Anterior cingulate cortex (tissue), 58 donors: ENCODE data around the gene GRB10.

ENCODE experiments used
- DNase-seq, 58 donors: peaks; one replicate each; lab custom pipeline; 2025; lab: John Stamatoyannopoulos, UW

The GRB10 gene

GRCh38 chr7:50677638-50677996 is 105.1 kb downstream of the GRB10 start:
- DNase-seq: no peak

DNA sequence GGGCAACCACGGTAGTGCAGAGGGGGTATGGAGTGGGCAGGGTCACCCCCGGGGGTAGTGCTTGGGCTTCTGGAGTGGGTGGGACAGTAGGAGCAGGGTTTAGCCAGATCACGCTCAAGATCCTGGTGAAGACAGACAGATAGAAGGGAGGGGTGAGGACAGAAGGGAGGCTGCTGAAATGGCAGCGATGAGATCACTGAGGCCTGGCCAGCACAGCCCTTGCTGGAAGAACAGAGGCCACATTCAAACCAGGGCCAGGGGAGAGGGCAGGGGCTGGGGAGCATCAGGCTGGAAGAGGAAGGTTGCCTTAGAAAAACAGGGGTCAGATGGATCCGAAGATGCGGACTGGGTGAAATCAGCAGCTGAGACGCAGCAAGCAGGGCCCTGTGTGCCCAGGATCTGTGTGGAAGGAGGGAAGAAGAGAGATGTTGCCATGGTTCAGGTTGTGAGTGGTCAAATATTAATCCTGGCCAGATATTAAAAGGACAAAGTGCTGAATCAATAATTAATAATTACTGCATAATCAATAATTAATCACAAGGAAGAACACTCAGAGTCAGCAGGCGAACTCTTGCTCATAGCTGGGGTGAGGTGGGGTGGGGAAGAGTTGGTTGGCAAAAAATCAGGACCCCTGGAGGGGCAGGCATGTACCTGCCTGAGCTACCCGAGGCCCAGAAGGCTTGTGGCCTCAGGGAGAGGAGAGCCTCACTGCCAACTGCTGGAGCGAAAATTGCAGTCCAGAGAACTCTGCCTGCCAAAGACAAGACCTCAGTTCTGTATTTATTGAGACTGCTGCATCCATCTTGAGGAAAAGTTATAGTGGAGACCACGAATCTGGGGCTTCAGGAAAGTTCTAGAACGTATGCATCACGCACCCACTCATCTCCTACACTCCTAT is 105.7 kb downstream of the GRB10 start:
- peak in 25 of 58 donors; percentile 20 to 70 (median 49) for DNase-seq

GRCh38 chr7:50676079-50676478 is 106.6 kb downstream of the GRB10 start:
- DNase-seq: no peak

GRCh38 chr7:50674896-50675835 is 107.5 kb downstream of the GRB10 start:
- DNase-seq: peak in 1 of 58 donors; percentile 17

GRCh38 chr7:50674299-50674698 is 108.4 kb downstream of the GRB10 start:
- no peak for DNase-seq

- DNase-seq: no peak
Observed at GRCh38 chr7:50673096-50673495, 109.6 kb downstream of the GRB10 start.

DNA sequence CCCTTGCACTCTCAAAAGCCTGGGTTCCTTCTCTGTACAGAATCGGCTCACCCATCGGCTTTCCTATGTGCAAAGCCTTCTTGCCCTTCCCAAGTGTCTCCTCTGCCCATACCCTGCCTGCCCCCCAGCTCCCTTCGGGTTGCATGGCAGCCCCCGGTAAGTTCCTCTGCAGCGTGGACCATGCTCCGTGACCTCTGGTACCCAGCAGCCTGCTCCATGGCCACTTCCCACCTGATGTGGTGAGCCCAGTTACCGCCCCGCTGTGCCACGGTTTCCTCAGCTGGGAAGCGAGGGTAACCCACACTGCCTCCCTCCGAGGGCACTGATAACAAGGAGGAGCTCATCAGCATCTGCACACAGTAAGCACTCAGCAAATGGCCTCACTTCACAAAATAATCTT is 110.7 kb downstream of the GRB10 start:
- DNase-seq: no peak

DNA sequence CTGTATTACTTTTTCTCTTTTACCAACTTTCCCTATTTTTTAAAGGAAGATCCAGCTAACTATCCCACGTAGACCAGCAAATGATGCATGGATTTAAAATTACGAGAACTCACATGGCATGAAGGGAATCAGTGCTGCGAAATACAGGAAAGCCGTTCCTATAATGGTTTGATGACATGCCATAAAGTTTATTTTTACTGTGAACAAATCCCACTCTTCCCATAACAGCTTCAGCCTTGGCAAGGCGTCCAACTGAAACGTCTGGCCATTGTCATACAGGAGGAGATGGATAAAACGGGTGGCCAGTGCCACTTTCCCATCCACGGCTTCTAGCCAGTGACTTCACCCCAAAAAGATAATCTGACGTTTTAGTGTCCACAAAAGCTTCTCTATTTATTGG is 111.3 kb downstream of the GRB10 start:
- DNase-seq: no peak

- DNase-seq: no peak
Observed at GRCh38 chr7:50669890-50670289, 112.8 kb downstream of the GRB10 start.

DNA sequence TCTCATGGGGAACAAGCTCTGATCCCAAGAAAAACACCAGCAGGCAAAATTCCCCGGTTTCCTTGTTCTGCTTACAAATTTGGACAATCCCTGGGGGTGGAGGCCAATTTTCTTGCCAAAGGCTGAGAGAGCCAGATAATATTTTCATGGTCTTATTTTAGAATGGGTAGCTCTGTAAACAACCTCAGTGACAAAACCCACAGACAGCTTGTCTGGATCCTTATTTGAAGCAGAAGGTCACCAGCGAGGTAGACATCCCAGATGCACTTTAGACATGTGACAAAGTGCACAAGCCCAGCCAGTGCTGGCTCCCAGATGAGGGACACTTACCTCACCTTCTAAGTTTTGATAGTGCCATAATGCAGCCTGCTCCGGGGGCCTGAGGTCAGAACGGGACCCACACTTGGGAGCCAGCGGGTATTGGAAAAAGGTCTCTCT is 114.9 kb downstream of the GRB10 start:
- DNase-seq: no peak

DNA sequence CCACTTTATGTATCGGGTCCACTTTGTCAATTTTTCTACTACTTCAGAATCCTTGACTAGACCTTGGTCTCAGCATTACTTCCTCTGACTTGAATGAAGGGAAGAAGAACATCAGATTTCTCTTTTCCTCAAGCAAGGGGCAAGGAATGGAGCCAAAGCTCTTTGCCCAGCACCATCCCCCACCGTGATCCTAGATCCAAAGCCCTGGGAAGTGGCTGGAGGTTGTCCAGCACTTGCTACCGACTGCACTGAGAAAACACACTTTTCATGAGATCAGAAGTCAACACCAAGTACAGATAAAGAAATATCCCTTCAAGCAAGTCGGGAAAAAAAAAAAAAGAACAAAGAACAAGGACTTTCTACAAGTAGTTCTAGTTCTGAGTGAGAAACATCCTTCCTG is 115.4 kb downstream of the GRB10 start:
- DNase-seq: no peak

GRCh38 chr7:50666124-50666496 is 116.6 kb downstream of the GRB10 start:
- no peak for DNase-seq

DNA sequence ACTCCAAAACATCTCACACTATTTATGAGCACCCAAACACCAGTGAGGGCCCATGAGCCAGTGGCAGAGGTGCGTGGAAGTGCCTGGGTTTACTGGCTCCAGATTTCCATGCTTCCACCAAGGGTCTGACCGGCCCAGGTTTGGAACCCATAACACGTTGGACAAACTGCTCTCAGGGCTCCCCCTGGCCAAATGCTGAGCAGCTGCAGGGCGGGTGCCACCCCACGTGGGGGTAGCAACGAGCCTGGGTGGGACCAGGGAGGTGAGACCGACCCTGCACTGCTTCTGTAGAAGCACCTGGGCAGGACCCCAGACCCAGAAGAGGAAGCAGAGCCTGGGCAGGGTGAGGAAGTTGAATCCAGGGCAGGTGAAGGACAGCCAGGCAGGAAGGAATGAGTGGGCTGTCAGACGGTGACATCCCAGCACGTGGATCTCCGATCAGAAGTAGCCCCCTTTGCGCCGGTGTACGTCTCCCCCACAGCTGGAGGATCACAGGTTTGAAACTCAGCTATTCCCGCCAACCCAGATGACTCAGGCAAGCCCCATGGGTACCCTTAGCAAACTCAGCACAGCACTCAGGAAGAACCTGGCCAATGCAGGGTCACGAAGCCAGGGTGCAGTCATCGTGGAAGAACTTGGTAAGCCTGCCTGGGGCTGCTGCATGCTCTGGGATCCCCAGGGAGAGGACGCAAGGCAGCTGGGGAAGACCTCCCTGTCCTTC is 117.1 kb downstream of the GRB10 start:
- no peak for DNase-seq

- DNase-seq: no peak
Observed at GRCh38 chr7:50664937-50665336, 117.8 kb downstream of the GRB10 start.

- DNase-seq: no peak
Observed at GRCh38 chr7:50664461-50664922, 118.2 kb downstream of the GRB10 start.

- peak in 4 of 58 donors; percentile 32 to 45 (median 33) for DNase-seq
Observed at GRCh38 chr7:50663396-50664102, 119.1 kb downstream of the GRB10 start.

GRCh38 chr7:50662996-50663395 is 119.7 kb downstream of the GRB10 start:
- no peak for DNase-seq

DNA sequence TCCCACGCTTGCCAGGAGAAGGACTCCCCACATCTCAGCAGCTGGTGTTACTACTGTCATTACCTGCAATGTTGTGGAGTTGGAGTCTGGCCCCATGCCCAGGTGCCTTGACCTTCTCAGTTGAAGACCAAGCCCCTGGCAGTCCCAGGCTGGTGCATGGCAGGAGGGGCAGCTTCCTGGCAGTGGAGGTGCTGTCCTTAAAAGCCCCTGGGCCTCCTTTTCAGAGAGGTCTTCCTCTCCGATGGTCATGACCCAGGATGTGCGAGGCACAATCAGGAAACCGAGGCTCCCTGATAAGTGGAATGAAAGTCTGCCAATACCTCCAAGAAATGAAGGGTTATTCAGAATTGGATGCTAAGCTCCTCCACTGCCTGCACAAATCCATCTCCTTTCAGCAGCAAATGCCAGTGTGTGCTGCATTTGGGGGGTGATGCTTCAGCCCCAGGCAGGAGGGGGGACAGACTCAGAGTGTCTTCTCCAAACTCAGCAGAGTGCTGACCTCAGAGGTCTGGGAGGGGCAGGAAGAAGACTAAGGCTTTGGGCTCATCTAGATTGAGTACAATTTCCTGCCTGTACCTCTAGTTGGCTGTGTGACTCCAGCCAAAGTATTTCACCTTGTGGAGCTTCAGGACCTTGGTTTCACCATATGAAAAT is 120.5 kb downstream of the GRB10 start:
- no peak for DNase-seq

DNA sequence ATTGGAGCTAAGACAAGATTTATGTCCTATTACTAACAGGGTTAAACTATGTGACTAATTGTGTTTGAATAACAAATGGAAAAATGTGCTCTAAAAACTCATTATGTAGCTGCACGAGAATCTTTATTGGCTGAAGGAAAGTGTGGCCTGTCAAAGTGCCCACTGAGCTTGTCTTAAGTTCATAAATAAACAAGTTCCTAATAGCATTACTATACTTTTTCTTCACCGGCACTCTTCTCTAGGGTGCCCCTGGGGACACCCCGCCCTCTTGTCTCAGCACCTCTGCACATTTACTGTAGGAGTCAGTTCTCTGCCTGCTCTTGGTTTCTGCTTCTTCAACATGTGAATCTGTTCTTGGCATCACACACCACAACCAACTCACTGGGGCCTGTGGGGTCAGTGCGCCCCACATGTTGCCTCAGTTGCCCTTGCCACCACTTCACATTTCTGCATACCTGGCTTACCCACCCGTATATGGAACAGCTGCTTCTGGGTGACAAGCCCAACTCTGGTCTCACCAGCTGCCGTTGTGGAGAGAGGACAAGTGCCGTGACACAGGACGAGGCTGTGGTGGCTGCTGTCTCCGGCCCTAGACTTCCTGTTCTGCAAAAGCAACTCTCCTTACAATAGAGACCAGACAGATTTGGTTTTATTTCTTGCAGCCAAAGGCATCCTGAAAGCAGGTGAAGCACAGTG is 121.2 kb downstream of the GRB10 start:
- DNase-seq: no peak
